ENCODE measurements around the gene PAQR3.
A peak's percentile ranks its signal among the peaks of the same experiment; 100 is the strongest.

Gene PAQR3, protein sequence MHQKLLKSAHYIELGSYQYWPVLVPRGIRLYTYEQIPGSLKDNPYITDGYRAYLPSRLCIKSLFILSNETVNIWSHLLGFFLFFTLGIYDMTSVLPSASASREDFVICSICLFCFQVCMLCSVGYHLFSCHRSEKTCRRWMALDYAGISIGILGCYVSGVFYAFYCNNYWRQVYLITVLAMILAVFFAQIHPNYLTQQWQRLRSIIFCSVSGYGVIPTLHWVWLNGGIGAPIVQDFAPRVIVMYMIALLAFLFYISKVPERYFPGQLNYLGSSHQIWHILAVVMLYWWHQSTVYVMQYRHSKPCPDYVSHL

GRCh38 chr4:78938868-78939666, at the start of gene PAQR3:
PAQR3 (minus strand) TSS chr4:78939438; CDS start chr4:78939224, 214 bp downstream.
- peak; percentile 61 to 75 for DNase-seq (ENCODE audit: low read depth in 2 of 2)

GRCh38 chr4:78987683-78988082, 48.4 kb upstream of the PAQR3 start:
- no peak for DNase-seq (ENCODE audit: low read depth in 2 of 2)

DNA sequence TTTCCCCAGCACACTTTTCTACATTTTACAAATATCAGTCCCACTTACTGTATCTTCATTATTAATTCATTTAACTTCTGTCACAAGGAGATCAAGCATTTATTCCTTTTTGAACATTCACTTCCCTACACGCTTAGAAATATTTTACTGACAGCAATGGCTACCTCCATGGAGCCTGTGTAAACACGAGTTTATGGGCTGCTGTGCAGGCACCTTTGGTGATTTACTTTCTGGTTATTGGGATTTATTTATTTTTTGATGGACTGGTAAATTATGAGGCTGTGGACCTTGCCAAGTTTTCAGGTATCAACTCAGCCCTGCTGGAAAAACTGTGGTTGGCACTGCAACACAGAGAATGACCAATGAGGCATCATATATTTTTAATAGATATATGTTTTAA, 45.4 kb upstream of the PAQR3 start:
- no peak for DNase-seq (ENCODE audit: low read depth in 2 of 2)

- DNase-seq (ENCODE audit: low read depth in 2 of 2): no peak
Observed at GRCh38 chr4:78975865-78976264, 36.6 kb upstream of the PAQR3 start.

DNA sequence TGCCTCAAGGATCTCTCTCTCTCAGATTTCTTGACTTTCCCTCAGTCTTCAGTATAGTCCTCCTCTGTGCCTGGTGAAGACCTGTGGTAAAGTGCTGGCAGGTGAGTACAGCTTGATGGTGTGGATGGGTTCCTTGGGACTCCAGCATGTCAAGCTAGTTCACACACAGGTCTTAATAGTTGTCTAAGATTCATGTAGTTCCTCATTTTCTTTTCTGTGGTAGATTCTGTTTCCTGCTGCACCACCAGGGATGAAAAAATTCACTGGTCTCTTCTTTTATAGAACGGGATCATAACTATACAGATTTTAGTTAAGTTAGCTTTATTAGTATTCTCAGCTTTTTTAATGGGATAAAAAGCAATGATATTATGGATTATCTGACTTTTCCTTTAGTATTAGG, 32.5 kb upstream of the PAQR3 start:
- DNase-seq (ENCODE audit: low read depth in 2 of 2): no peak

- DNase-seq (ENCODE audit: low read depth in 2 of 2): no peak
Observed at GRCh38 chr4:78971326-78971725, 32.1 kb upstream of the PAQR3 start.

- no peak for DNase-seq (ENCODE audit: low read depth in 2 of 2)
Observed at GRCh38 chr4:78962597-78963115, 23.4 kb upstream of the PAQR3 start.

DNA sequence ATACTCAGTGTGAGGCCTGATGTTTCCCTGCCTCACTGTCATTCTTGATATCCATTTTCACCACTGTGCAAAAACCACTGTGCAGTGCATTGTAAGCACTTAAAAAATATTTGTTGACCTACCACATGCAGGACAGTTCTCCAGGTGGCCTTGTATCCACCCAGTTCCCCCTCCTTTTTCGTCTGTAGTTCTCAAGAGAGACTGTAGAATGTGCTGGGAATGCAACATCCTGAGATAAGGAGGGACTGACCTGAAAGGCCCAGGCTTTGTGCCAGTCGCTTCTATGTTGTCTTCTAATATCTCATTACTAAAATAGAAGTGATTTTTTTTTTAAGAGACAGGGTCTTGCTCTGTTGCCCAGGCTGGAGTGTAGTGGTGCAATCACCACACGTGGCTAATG, 21.7 kb upstream of the PAQR3 start:
- DNase-seq (ENCODE audit: low read depth in 2 of 2): no peak

DNA sequence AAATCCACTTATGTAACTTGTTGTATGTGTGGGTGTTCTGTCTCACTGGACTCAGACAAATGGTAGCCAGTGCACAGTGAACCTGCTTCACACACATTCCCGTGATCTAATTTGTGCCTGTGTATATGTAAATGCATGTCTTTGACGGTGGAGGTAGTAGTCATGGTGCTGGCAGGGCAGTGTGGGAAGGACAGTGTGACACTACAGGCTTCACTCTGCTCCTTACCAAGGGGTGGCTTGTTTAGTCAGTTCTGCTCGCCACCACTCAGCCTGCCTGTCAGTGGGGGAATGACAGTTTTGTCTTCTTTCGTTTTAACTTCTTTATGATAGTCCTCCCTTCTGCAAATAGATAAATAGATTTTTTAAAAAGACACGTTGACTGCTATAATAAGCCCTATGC, 17.7 kb upstream of the PAQR3 start:
- no peak for DNase-seq (ENCODE audit: low read depth in 2 of 2)

DNA sequence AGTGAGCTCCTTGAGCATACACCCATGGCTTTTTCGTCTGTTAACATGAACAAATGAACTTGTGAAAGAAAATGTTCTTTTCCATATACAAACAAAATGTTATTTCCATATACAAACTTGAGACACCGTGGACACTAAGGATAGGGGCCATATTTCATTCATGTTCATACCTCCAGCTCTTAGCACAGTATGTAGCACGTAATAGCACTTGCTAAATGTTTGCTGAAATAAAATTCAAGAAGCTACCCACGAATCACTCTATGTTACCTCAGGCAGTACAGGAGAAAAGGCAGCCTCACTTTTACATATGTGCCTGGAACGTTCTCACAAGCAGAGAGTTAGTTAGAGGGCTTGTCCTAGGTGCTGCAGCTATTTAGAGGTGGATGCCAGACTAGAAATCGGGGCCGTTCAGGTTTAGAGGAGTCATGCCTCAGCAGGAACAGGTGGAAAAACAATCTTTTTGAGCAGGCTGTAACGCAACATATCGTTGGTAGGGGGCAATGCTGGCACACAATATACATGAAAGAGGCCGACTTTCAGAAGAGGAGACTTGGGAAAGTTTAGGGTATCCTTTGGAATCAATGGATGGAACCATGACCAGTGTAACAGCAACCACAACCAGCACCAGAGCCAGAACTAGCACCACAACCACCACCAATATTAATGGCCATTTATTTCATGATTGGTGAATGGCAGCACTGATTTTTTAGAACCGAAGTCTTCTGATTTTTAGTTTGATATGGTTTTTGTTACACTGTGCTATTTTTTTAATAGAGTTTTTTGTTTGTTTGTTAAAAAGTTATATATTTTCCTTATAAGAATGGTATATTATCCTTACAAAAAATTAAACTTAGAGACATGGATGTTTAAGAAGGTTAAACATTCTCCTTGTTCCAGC, 14.8 kb upstream of the PAQR3 start:
- no peak for DNase-seq (ENCODE audit: low read depth in 2 of 2)

GRCh38 chr4:78953231-78953630, 14.0 kb upstream of the PAQR3 start:
- DNase-seq (ENCODE audit: low read depth in 2 of 2): no peak

DNA sequence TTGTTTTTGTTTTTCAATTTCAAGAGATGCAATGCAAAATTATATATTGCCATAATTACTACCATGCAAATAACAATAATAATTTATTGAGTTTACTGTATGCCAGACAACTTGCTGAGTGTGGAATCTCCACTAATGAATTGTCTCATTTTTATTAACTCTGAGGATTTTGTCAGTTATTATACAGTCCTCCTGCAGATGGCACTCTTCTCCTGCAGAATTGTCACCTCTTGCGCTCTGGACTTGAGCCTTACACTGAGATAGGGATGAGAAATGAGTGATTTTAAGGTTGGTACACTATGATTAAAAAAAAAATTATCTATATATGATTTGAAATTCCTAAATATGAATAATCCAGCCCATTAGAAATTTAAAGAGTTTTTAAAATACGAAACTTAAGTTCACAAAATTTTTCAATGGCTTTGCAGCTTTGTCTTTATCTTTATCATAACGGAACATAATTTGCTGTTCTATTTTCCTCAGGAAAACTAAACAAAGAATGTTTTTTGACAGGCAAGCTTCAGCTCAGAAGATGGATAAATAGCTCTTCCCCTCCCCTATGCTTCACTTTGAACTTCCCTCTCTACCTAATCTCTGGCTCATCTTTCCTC, 12.7 kb upstream of the PAQR3 start:
- DNase-seq (ENCODE audit: low read depth in 2 of 2): no peak

GRCh38 chr4:78949735-78950134, 10.5 kb upstream of the PAQR3 start:
- DNase-seq (ENCODE audit: low read depth in 2 of 2): no peak

GRCh38 chr4:78945651-78946179, 6.5 kb upstream of the PAQR3 start:
- DNase-seq (ENCODE audit: low read depth in 2 of 2): no peak

- no peak for DNase-seq (ENCODE audit: low read depth in 2 of 2)
Observed at GRCh38 chr4:78944381-78944780, 5.1 kb upstream of the PAQR3 start.

GRCh38 chr4:78940752-78941151, 1.5 kb upstream of the PAQR3 start:
- DNase-seq (ENCODE audit: low read depth in 2 of 2): no peak

GRCh38 chr4:78939667-78940008, 400 bp upstream of the PAQR3 start:
- DNase-seq (ENCODE audit: low read depth in 2 of 2): no peak

- DNase-seq (ENCODE audit: low read depth in 2 of 2): no peak
Observed at GRCh38 chr4:78938474-78938867, 767 bp downstream of the PAQR3 start.

DNA sequence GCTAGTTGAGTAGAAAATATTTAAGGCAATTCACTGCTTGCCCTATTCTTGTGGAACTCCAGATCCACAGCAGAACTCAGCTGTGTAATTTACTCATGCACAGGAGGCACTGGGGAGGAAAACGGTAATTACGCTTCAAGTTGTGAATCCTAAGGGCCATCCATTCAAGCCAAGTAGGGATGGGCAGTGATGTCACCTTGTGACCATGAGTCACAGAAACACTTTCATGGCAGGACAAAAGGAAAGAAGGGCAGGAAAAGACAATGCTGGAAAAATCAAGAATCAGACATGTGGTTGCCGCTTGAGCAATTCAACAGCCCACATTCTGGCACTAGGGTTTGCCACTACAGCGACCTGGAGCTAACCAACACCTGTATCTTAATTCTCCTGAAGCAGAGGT, 1.4 kb downstream of the PAQR3 start:
- no peak for DNase-seq (ENCODE audit: low read depth in 2 of 2)

DNA sequence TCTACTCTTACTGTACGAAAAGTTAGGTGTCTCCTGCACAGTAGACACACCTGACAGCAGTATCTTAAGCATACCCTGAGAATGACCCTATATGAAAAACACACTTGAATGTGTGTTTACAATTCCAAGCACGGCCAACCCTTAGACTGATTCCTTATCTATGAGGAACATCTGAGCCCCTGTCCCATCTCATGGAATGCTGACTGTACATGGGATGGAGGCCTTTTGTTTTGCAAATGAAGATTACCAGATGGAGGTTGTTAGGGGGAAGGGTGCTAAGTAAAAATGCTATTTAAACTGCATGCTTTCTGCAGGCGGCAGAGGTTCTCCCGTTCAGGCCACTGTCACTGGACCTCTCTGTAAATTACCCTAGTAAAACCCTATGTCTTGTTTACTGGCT, 2.2 kb downstream of the PAQR3 start:
- no peak for DNase-seq (ENCODE audit: low read depth in 2 of 2)

DNA sequence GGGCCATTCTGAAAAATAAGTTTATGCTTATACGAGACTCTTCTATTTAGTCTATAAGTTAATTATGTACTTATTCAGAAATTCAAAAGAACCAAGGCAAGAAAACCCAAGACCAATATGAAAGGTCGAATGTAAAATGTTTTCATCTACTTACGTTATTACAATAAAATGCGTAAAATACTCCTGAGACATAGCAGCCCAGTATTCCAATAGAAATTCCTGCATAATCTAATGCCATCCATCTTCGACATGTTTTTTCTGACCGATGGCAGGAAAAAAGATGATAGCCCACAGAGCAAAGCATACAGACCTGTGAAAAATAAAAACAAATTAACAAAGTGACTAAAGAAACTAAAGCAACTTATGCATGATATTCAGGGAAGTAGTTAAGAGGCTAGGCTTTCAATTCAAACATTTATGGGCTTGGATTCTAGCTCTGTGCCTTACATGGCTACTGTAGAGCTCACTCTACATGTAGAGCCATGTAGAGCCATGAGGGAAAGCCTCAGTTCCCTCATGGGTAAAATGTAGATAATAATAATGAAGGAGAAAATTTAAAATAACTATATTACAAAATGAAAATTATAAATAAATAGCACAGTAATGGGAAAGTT, 9.1 kb downstream of the PAQR3 start:
- DNase-seq (ENCODE audit: low read depth in 2 of 2): no peak
